Breast epithelium (tissue), 4 donors: ENCODE data around the gene AFAP1. TPM values are rescaled to one million over a fixed set of nuclear protein-coding genes. Genes with fewer than 3 reads are reported as not detected.

Experiments used
- DNase-seq, 2 donors: peaks; one replicate each; pipeline ENCODE4 v3.0.0-alpha.2; 2019; ENCODE audit warnings: low spot score in 2 of 2
- H3K27ac ChIP-seq, 2 donors: fragments of 200-600 bp; sonication (generic) in 1 of 2; one replicate each; pipeline ENCODE4 v1.5.1; 2016 to 2019; ENCODE audit warnings: mild to moderate bottlenecking in 1 of 2
- H3K27me3 ChIP-seq, 2 donors: fragments of 200-600 bp; sonication (generic) in 1 of 2; one replicate each; pipeline versions ENCODE4 v1.5.1 to v1.6.0; 2017 to 2019; ENCODE audit warnings: control low read depth in 1 of 2, mild to moderate bottlenecking in 1 of 2
- H3K36me3 ChIP-seq: fragments of 200-600 bp; one replicate; pipeline ENCODE4 v1.5.1; 2019
- H3K4me1 ChIP-seq, 2 donors: fragments of 200-600 bp; sonication (generic); one replicate each; pipeline ENCODE4 v1.5.1; 2016 to 2019; ENCODE audit warnings: control low read depth in 1 of 2
- H3K4me3 ChIP-seq, 3 donors: fragments of 200-600 bp; sonication (generic); 1 replicate in 2 of 3; 2 replicates in 1 of 3; pipeline ENCODE4 v1.5.1; 2016 to 2019; ENCODE audit warnings: mild to moderate bottlenecking in 3 of 3, moderate library complexity in 2 of 3
- H3K9me3 ChIP-seq, 2 donors: fragments of 200-600 bp; sonication (generic) in 1 of 2; one replicate each; pipeline ENCODE4 v1.5.1; 2016 to 2019; ENCODE audit warnings: control low read depth in 1 of 2
- POLR2A ChIP-seq: fragments of 450-650 bp; IDR thresholded peaks from one replicate; pipeline ENCODE4 v1.6.1; 2016; ENCODE audit warnings: antibody characterized with exemption, mild to moderate bottlenecking, moderate library complexity
- POLR2AphosphoS5 ChIP-seq, 3 donors: sonication (generic); formaldehyde crosslinking; IDR thresholded peaks; one replicate each; pipeline ENCODE4 v1.6.1; 2017; ENCODE audit warnings: antibody characterized with exemption in 3 of 3
- intact Hi-C: fragments of 100-400 bp; cut with DNase I; formaldehyde crosslinking; loops from one replicate; pipeline ENCODE4 v1.15.1; 2023; ENCODE audit warnings: low total_unique reads
- total RNA-seq, 3 donors: library from RNA; depleted of rRNA; stranded (reverse); fragments of >200 nt; gene quantifications; one replicate each; pipeline ENCODE4 v1.1.0, GENCODE V29; 2016
- TF ChIP-seq, protein P1 (sequence below), 3 donors: fragments of 450-650 bp; IDR thresholded peaks; one replicate each; pipeline ENCODE4 v1.5.1; 2016 to 2017; ENCODE audit warnings: antibody characterized with exemption in 3 of 3, mild to moderate bottlenecking in 3 of 3, moderate library complexity in 3 of 3

AFAP1 gene
- total RNA-seq, 3 donors from 2014 or later, result 14.5 to 21.6 (median 16.6) TPM

DNA sequence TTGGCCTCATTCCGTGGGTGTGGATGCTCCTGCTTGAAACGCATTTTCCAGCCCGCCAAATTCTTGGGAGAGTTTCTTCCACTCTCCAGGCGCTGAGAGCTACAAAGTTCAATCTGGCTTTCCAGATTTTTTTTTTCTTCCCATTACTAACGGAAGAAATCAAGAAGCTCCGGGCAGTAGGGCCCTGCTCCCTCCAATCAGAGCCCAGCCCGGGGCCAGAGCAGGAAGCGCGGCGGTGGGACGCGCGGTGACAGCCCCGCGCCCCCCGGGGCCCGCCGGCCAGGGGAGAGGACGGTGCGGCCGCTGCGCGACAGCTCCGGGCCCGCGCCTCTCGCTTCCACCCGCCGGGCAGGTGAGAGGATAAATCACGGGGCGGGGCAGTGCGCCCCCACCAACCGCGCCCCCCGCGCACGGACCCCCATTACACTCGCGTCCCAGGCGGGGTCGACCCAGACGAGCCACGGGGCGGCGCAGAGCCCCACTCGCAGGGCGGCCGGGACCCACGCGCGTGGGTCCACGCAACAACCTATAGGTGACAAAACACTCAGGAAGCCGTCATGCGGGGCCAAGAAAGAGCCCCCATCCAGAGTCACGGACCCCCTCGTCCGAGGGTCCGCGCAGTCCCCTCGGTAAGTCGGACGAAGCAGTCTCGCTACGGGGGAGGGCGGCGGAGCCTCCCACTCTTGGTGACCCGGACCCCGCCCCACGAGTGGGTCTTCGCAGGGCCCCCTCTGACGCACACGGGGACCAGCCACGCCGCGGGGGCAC lies 868 bp downstream of the AFAP1 start:
- Histone ChIP-seq H3K9me3 (no peaks in the 10 kb centered on the region), H3K4me1 (no peaks in the 10 kb centered on the region), H3K27ac (peak overlapping the region; percentile 88 to 89), H3K4me3 (peak overlapping the region; percentile 81 to 85 (median 81)), H3K27me3 (no peaks in the 10 kb centered on the region), H3K36me3 (no peaks in the 10 kb centered on the region)
- TF ChIP-seq, protein P1, sequence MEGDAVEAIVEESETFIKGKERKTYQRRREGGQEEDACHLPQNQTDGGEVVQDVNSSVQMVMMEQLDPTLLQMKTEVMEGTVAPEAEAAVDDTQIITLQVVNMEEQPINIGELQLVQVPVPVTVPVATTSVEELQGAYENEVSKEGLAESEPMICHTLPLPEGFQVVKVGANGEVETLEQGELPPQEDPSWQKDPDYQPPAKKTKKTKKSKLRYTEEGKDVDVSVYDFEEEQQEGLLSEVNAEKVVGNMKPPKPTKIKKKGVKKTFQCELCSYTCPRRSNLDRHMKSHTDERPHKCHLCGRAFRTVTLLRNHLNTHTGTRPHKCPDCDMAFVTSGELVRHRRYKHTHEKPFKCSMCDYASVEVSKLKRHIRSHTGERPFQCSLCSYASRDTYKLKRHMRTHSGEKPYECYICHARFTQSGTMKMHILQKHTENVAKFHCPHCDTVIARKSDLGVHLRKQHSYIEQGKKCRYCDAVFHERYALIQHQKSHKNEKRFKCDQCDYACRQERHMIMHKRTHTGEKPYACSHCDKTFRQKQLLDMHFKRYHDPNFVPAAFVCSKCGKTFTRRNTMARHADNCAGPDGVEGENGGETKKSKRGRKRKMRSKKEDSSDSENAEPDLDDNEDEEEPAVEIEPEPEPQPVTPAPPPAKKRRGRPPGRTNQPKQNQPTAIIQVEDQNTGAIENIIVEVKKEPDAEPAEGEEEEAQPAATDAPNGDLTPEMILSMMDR (IDR thresholded peaks at IDR 0.05), result no peak
- TF ChIP-seq POLR2AphosphoS5 (IDR thresholded peaks at IDR 0.05), result peak in 1 of 3 donors; percentile 6
- TF ChIP-seq POLR2A, result no peak
- intact Hi-C loops, result no loop called here
- DNase-seq, result peak in 1 of 2 donors; percentile 52

DNA sequence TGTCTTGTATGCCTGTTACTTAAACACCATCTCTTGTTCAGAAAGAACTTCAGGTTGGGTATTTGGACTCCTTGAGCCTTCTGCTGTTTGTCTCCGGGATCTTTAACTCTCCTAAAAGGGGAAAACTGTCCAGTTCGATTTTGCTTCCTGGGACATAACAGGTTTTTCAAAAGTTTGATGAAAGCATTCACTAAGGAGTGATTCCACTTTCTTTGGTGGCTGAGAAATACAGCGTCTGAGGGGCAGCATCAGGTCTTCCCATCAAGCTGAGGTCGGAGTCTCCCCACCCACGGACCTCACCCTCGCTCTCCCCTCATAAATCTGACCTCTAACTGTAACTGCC lies 1.4 kb downstream of the AFAP1 start:
- H3K4me3 ChIP-seq, result peak overlapping the region; percentile 81 to 85 (median 81)
- DNase-seq, result no peak
- intact Hi-C loops, result no loop called here
- no peaks in the 10 kb centered on the region for H3K36me3 ChIP-seq
- H3K4me1 ChIP-seq, result no peaks in the 10 kb centered on the region
- no peak for TF ChIP-seq POLR2A
- no peak for TF ChIP-seq POLR2AphosphoS5 (IDR thresholded peaks at IDR 0.05)
- TF ChIP-seq, protein P1 (IDR thresholded peaks at IDR 0.05), result no peak
- no peaks in the 10 kb centered on the region for H3K27me3 ChIP-seq
- peak overlapping the region; percentile 34 to 89 for H3K27ac ChIP-seq
- no peaks in the 10 kb centered on the region for H3K9me3 ChIP-seq

DNA sequence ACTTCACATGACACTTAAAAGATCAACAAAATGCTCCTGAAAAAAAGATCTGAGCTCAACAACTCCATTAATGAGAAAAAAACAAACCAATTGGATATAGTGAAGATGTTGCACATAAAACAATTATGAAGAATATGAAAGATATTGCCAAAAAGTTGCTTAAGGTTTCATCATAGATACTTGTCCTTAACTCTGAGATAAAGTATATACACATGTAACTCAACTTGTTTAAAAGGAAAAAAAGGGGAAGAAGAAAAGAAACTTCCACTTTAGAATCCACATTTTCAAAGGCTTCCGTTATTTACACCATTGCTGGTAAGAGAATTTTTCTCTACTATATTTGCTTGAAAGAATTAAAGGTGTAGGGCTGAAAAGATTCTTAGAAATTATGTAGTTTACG lies 2.7 kb downstream of the AFAP1 start:
- TF ChIP-seq, protein P1 (IDR thresholded peaks at IDR 0.05), result no peak
- Histone ChIP-seq H3K27ac (no peak overlapping the region), H3K27me3 (no peaks in the 10 kb centered on the region), H3K4me1 (no peaks in the 10 kb centered on the region), H3K9me3 (no peaks in the 10 kb centered on the region), H3K36me3 (no peaks in the 10 kb centered on the region), H3K4me3 (no peak overlapping the region)
- DNase-seq, result no peak
- intact Hi-C loops, result no loop called here

DNA sequence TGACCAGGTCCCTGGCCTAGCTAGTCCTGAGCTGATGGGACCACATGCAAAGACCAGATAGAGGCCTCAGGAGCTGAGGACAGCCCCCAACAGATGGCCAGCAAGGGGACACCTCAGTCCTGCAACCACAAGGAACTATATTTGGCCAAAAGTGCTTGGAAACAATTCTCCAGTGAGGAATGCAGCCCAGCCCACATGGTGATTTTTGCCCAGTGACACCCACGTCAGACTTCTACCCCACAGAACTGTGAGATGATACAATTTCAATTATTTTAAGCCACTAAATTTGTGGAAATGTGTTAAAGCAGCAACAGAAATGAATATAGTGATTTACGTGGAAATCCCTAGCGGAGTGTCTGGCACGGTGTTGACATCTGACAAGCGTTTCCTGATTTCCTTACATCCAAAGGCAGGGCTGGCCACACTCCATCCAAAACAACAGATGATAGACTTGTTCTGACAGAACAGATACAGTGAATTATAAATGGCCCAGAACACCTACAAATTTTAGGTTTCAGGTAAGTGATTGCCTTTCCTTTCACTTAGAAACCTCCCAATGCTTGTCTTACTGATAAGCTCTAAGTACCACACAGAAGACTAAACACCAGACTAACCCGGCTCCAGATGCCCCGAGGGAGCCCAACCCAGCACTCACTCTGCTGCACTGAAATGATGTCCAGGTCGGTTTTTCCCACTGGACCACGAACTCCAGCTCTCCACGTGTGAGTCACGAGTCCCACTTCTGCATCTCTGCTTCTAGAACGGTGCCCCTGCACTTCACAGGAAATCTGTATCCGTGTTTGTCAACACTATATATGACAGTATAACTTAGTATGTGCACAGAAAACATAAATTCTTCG lies 5.8 kb downstream of the AFAP1 start:
- Histone ChIP-seq H3K9me3 (no peaks in the 10 kb centered on the region), H3K4me1 (peaks cover 5 to 9% of the 10 kb centered on the region in 2 donors), H3K27me3 (no peaks in the 10 kb centered on the region), H3K36me3 (no peaks in the 10 kb centered on the region), H3K4me3 (no peak overlapping the region), H3K27ac (no peak overlapping the region)
- TF ChIP-seq, protein P1 (IDR thresholded peaks at IDR 0.05), result no peak
- no peak for TF ChIP-seq POLR2A
- TF ChIP-seq POLR2AphosphoS5 (IDR thresholded peaks at IDR 0.05), result no peak
- intact Hi-C loops, result no loop called here
- DNase-seq, result no peak

DNA sequence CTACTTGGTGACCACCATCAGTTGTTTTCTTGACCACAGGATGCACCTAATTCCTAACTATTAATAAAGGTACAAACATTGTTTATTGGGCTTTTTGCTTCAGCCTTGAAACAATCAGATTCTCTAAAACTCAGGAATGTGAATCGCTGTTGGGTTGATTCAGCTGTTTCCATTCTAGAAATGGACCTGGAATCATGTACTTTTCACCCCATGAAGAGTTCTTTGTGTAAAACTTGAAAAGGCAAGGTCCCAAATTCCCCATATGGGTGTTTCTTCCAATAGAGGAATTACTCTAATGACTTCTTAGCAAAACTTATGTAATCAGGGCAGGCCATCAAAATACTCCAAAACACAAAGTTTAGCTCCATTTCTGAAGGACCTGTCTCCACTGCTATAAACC lies 7.4 kb downstream of the AFAP1 start:
- Histone ChIP-seq H3K4me1 (peaks cover 5 to 9% of the 10 kb centered on the region in 2 donors), H3K27me3 (no peaks in the 10 kb centered on the region), H3K4me3 (no peak overlapping the region), H3K36me3 (no peaks in the 10 kb centered on the region), H3K9me3 (no peaks in the 10 kb centered on the region), H3K27ac (no peak overlapping the region)
- no peak for DNase-seq
- intact Hi-C loops, result no loop called here
- TF ChIP-seq POLR2AphosphoS5 (IDR thresholded peaks at IDR 0.05), result no peak
- TF ChIP-seq POLR2A, result no peak
- TF ChIP-seq, protein P1 (IDR thresholded peaks at IDR 0.05), result no peak
